Dermis blood vessel endothelial cell (primary cell): ENCODE results near the gene PRKAR2B. TPM values are rescaled to one million over a fixed set of nuclear protein-coding genes. Genes with fewer than 3 reads are reported as not detected.
"Not testable (repeated sequence)": the region's sequence is repeated elsewhere in the genome, so short reads cannot be mapped to it uniquely, and the experiment has no call there.

Experiments
- DNase-seq: peaks from one replicate; pipeline ENCODE4 v3.0.0; 2010
- total RNA-seq: library from RNA; depleted of rRNA; stranded (reverse); fragments of >200 nt; gene quantifications from 2 replicates; pipeline ENCODE4 v1.2.3, GENCODE V29; 2014

PRKAR2B gene
- total RNA-seq, 1 donor from 2014 or later = 38.5 TPM

- peak; percentile 69 for DNase-seq
These were observed 34.9 kb downstream of the PRKAR2B start for GRCh38 chr7:107079212-107079940.

GRCh38 chr7:107080099-107080505 is 35.6 kb downstream of the PRKAR2B start:
- DNase-seq = peak; percentile 19

GRCh38 chr7:107080533-107080932 is 36.0 kb downstream of the PRKAR2B start:
- no peak for DNase-seq

- DNase-seq = no peak
These were observed 40.7 kb downstream of the PRKAR2B start for GRCh38 chr7:107085180-107085579.

GRCh38 chr7:107089627-107090026 is 45.1 kb downstream of the PRKAR2B start:
- DNase-seq = no peak

GRCh38 chr7:107090457-107090856 is 46.0 kb downstream of the PRKAR2B start:
- DNase-seq = peak; percentile 34

GRCh38 chr7:107091306-107091705 is 46.8 kb downstream of the PRKAR2B start:
- DNase-seq = no peak

- not testable (repeated sequence) for DNase-seq
These were observed 49.2 kb downstream of the PRKAR2B start for GRCh38 chr7:107093671-107094070.

- not testable (repeated sequence) for DNase-seq
These were observed 54.6 kb downstream of the PRKAR2B start for GRCh38 chr7:107099154-107099553.

- DNase-seq = peak; percentile 56
These were observed 56.3 kb downstream of the PRKAR2B start for GRCh38 chr7:107100824-107101223.

GRCh38 chr7:107103369-107103768 is 58.9 kb downstream of the PRKAR2B start:
- peak; percentile 75 for DNase-seq

GRCh38 chr7:107104801-107105200 is 60.3 kb downstream of the PRKAR2B start:
- no peak for DNase-seq

- no peak for DNase-seq
These were observed 61.2 kb downstream of the PRKAR2B start for GRCh38 chr7:107105591-107106245.

- no peak for DNase-seq
These were observed 64.4 kb downstream of the PRKAR2B start for GRCh38 chr7:107108793-107109371.

GRCh38 chr7:107109955-107110354 is 65.5 kb downstream of the PRKAR2B start:
- DNase-seq = no peak

GRCh38 chr7:107111196-107111595 is 66.7 kb downstream of the PRKAR2B start:
- DNase-seq = no peak

GRCh38 chr7:107113866-107114265 is 69.4 kb downstream of the PRKAR2B start:
- no peak for DNase-seq

GRCh38 chr7:107115114-107115513 is 70.6 kb downstream of the PRKAR2B start:
- no peak for DNase-seq

GRCh38 chr7:107115762-107116540 is 71.4 kb downstream of the PRKAR2B start:
- no peak for DNase-seq

GRCh38 chr7:107118109-107118900 is 73.8 kb downstream of the PRKAR2B start:
- DNase-seq = peak; percentile 65

GRCh38 chr7:107119376-107120105 is 75.0 kb downstream of the PRKAR2B start:
- no peak for DNase-seq
